Fibroblast of lung (primary cell): ENCODE data around the gene CCDC70. TPM values are rescaled to one million over a fixed set of nuclear protein-coding genes. Genes with fewer than 3 reads are reported as not detected.

Experiments used
- DNase-seq, 2 donors: peaks; one replicate each; pipeline versions ENCODE4 v3.0.0 to v3.0.0-alpha.2; 2010; ENCODE audit warnings: low read depth in 2 of 2
- H2AFZ ChIP-seq: 2 replicates; pipeline ENCODE4 v1.5.1; 2012; ENCODE audit warnings: low read length, control low read depth, inconsistent platforms
- H3K27ac ChIP-seq: 2 replicates; pipeline ENCODE4 v1.5.1; 2011; ENCODE audit warnings: low read length, control low read depth; ENCODE audit not compliant: insufficient read depth
- H3K27me3 ChIP-seq: 2 replicates; pipeline ENCODE4 v1.5.1; 2011; ENCODE audit warnings: mild to moderate bottlenecking, low read length; ENCODE audit not compliant: control insufficient read depth, insufficient read depth
- H3K36me3 ChIP-seq: 2 replicates; pipeline ENCODE4 v1.5.1; 2011; ENCODE audit warnings: low read length; ENCODE audit not compliant: control insufficient read depth, insufficient read depth
- H3K4me1 ChIP-seq: 2 replicates; pipeline ENCODE4 v1.5.1; 2011; ENCODE audit warnings: low read length; ENCODE audit not compliant: control insufficient read depth, insufficient read depth; ENCODE audit errors: extremely low read depth
- H3K4me2 ChIP-seq: 2 replicates; pipeline ENCODE4 v1.5.1; 2011; ENCODE audit warnings: low read length, control low read depth; ENCODE audit not compliant: insufficient read depth; ENCODE audit errors: extremely low read depth
- H3K4me3 ChIP-seq, 4 experiments: fragments of 200-600 bp in 1 of 4; sonication (generic) in 1 of 4; replicated peaks in 1 of 4; 2 replicates each; pipeline ENCODE4 v1.5.1; 2011 to 2016; ENCODE audit warnings: low read length in 4 of 4, low read depth in 3 of 4, mild to moderate bottlenecking in 3 of 4, control low read depth in 2 of 4, inconsistent platforms in 1 of 4, mixed read lengths in 1 of 4; ENCODE audit not compliant: insufficient read depth in 1 of 4; ENCODE audit errors: control extremely low read depth in 1 of 4
- H3K79me2 ChIP-seq: 2 replicates; pipeline ENCODE4 v1.5.1; 2012; ENCODE audit warnings: mild to moderate bottlenecking, low read length, inconsistent platforms; ENCODE audit not compliant: control insufficient read depth, insufficient read depth
- H3K9ac ChIP-seq: 2 replicates; pipeline ENCODE4 v1.5.1; 2011; ENCODE audit warnings: mild to moderate bottlenecking, low read length, control low read depth; ENCODE audit not compliant: insufficient read depth
- H3K9me3 ChIP-seq: 2 replicates; pipeline ENCODE4 v1.5.1; 2012; ENCODE audit warnings: low read depth, low read length; ENCODE audit not compliant: control insufficient read depth, insufficient read depth
- H4K20me1 ChIP-seq: 2 replicates; pipeline ENCODE4 v1.5.1; 2011; ENCODE audit warnings: low read length; ENCODE audit not compliant: control insufficient read depth, insufficient read depth; ENCODE audit errors: extremely low read depth
- EZH2 ChIP-seq: IDR thresholded peaks from 2 replicates; pipeline ENCODE4 v1.5.1; 2012; ENCODE audit warnings: low read length, control low read depth, mild to moderate bottlenecking; ENCODE audit errors: missing control alignments
- polyA plus RNA-seq, 2 donors: library from polyadenylated mRNA; depleted of rRNA in 1 of 2; stranded (reverse) in 1 of 2; unstranded in 1 of 2; fragments of >200 nt; gene quantifications; 2 replicates each; pipeline ENCODE4 v1.2.1, GENCODE V29; 2011 to 2012; ENCODE audit warnings: missing spikeins in 1 of 2
- total RNA-seq: library from RNA; depleted of rRNA; stranded (reverse); fragments of >200 nt; gene quantifications from 2 replicates; pipeline ENCODE4 v1.2.1, GENCODE V29; 2014
- TF ChIP-seq, protein P1 (sequence below), 2 donors: IDR thresholded peaks in 1 of 2; conservative IDR thresholded peaks in 1 of 2; 1 replicate in 1 of 2; 2 replicates in 1 of 2; pipeline ENCODE4 v1.5.1; 2011 to 2012; ENCODE audit warnings: low read length in 2 of 2, control low read depth in 1 of 2, inconsistent platforms in 1 of 2, low read depth in 1 of 2, mild to moderate bottlenecking in 1 of 2

CCDC70 gene
- total and polyA plus RNA-seq, 2 donors (not counting 1 experiment from before 2014, with no cell fraction given) = not detected

DNA sequence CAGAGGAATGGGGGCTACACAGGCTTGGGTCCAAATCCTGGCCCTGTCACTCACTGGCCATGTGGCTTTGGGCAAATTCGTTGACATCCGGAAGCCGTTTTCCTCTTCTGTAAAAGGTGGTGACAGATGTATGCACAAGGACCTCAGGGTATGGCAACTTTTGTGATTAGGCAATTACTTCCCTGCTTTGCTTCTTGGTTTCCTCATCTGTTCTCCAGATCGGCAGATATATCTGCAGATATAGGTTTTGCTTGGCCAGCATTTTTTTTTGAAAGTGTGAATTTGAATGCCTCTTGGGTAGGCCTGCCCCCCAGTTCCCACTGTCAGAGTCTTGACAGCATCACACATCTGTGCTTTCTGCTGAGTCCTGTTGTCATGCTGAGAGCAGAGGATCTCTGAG lies 34.5 kb upstream of the CCDC70 start:
- no peaks in the 10 kb centered on the region for H3K4me1 ChIP-seq
- no peak overlapping the region for H2AFZ ChIP-seq
- no peak overlapping the region for H3K4me3 ChIP-seq
- H3K27me3 ChIP-seq = peaks cover 15% of the 10 kb centered on the region
- no peak for DNase-seq
- no peaks in the 10 kb centered on the region for H3K79me2 ChIP-seq
- no peaks in the 10 kb centered on the region for H3K9me3 ChIP-seq
- no peak overlapping the region for H3K4me2 ChIP-seq
- no peaks in the 10 kb centered on the region for H3K36me3 ChIP-seq
- H3K27ac ChIP-seq = no peak overlapping the region
- TF ChIP-seq EZH2 = no peak
- TF ChIP-seq, protein P1, sequence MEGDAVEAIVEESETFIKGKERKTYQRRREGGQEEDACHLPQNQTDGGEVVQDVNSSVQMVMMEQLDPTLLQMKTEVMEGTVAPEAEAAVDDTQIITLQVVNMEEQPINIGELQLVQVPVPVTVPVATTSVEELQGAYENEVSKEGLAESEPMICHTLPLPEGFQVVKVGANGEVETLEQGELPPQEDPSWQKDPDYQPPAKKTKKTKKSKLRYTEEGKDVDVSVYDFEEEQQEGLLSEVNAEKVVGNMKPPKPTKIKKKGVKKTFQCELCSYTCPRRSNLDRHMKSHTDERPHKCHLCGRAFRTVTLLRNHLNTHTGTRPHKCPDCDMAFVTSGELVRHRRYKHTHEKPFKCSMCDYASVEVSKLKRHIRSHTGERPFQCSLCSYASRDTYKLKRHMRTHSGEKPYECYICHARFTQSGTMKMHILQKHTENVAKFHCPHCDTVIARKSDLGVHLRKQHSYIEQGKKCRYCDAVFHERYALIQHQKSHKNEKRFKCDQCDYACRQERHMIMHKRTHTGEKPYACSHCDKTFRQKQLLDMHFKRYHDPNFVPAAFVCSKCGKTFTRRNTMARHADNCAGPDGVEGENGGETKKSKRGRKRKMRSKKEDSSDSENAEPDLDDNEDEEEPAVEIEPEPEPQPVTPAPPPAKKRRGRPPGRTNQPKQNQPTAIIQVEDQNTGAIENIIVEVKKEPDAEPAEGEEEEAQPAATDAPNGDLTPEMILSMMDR (conservative IDR thresholded peaks at IDR 0.05 in 1 of 2, IDR thresholded peaks at IDR 0.05 in 1 of 2; ENCODE audit: low read depth in 1 of 2, low read length in 2 of 2) = no peak
- H3K9ac ChIP-seq = no peak overlapping the region
- no peaks in the 10 kb centered on the region for H4K20me1 ChIP-seq

DNA sequence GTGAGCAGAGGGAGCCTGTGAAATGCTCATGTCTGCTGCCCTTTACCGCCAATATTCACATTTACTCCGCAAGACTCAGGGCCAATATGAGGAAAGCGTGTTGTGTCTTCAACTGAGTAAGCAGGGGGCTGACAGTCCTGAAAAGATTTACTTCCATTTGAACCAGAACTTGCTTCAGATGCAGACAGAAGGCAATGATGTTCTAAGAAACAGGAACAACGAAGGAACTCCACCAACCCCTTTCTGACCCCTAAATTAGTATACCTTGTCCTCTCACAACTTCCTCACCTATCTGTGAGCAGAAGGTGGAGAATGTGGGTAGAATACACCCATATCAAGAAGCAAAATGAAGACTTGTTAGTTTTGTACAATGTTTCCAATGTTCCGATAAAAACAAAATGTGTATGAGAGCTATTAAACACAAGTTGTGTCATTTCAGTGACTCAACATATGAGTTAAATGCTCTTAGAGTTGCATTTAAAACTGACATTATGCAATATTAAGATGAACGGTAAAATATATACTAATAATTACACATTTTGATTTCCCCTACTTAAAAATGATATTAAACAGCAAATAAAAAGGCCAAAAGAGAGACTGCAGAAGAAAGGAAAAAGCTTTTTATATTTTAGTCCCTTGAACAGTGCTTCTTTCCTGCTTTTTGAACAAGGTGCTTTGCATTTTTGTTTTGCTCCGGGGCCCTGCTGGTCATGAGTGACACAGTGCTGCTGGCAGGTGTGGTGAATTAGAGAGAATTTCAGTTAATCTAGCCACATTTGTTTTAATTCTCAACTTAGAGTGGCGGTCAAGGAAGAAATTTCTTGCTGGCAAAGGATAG lies 32.8 kb upstream of the CCDC70 start:
- no peak overlapping the region for H2AFZ ChIP-seq
- H3K4me1 ChIP-seq = no peaks in the 10 kb centered on the region
- no peaks in the 10 kb centered on the region for H3K36me3 ChIP-seq
- no peak for DNase-seq
- H4K20me1 ChIP-seq = no peaks in the 10 kb centered on the region
- H3K4me2 ChIP-seq = no peak overlapping the region
- no peak for TF ChIP-seq EZH2
- TF ChIP-seq, protein P1 (conservative IDR thresholded peaks at IDR 0.05 in 1 of 2, IDR thresholded peaks at IDR 0.05 in 1 of 2; ENCODE audit: low read depth in 1 of 2, low read length in 2 of 2) = no peak
- H3K79me2 ChIP-seq = no peaks in the 10 kb centered on the region
- H3K27me3 ChIP-seq = peaks cover 15% of the 10 kb centered on the region
- no peak overlapping the region for H3K27ac ChIP-seq
- no peak overlapping the region for H3K4me3 ChIP-seq
- no peak overlapping the region for H3K9ac ChIP-seq
- H3K9me3 ChIP-seq = no peaks in the 10 kb centered on the region

DNA sequence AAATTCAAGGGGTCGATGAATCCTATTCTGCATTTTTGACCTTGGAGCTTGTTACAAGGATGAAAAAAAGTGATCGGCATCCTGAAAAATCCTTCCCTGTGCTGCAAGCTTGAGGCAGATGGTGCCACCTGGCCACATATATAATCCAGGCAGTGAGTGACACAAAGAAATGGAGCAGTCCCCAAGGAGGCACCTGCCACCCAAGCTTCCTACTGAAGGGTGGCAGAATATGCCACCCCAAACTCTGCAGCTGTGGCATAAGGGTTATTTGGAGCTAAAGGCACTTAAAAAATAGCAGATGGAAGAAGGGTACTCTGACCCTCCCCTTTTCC lies 32.2 kb upstream of the CCDC70 start:
- Histone ChIP-seq H3K9me3 (no peaks in the 10 kb centered on the region), H3K4me2 (no peak overlapping the region), H4K20me1 (no peaks in the 10 kb centered on the region), H3K9ac (no peak overlapping the region), H3K27me3 (peaks cover 16% of the 10 kb centered on the region), H3K27ac (no peak overlapping the region), H3K36me3 (no peaks in the 10 kb centered on the region), H3K79me2 (no peaks in the 10 kb centered on the region), H2AFZ (no peak overlapping the region), H3K4me1 (no peaks in the 10 kb centered on the region), H3K4me3 (no peak overlapping the region)
- no peak for DNase-seq
- no peak for TF ChIP-seq EZH2
- TF ChIP-seq, protein P1 (conservative IDR thresholded peaks at IDR 0.05 in 1 of 2, IDR thresholded peaks at IDR 0.05 in 1 of 2; ENCODE audit: low read depth in 1 of 2, low read length in 2 of 2) = no peak
